DND-41 (cell line): ENCODE data around the gene LRRC59.

Experiments
- EZH2 ChIP-seq: IDR thresholded peaks from 3 replicates; pipeline ENCODE4 v1.6.1; 2012; ENCODE audit warnings: borderline replicate concordance, low read depth, mild to moderate bottlenecking, moderate library complexity, low read length, inconsistent platforms; ENCODE audit not compliant: severe bottlenecking
- TF ChIP-seq, protein P1 (sequence below): IDR thresholded peaks from 2 replicates; pipeline ENCODE4 v1.5.1; 2012; ENCODE audit warnings: borderline replicate concordance, low read length, moderate library complexity, mild to moderate bottlenecking; ENCODE audit not compliant: poor library complexity, severe bottlenecking; ENCODE audit errors: extremely low read depth

DNA sequence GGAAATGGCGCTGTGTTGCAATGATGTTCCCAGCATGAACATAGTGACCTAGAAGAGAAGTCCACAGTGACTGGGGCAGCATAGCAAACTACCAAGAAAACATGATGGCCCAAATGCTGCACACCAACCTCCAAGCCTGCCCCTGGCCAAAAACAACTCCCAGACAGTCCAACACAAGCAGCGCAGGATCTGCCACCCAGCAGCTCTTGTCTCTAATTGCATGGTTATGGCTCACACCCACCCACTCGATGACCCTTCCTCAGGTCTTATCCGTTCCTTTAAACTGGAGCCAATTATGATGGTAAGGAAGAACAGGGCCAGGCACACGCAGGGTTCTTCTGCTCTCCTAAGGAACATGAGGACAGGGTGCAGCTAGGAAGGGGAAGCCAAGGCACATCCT, 27.3 kb downstream of the LRRC59 start:
- TF ChIP-seq, protein P1, sequence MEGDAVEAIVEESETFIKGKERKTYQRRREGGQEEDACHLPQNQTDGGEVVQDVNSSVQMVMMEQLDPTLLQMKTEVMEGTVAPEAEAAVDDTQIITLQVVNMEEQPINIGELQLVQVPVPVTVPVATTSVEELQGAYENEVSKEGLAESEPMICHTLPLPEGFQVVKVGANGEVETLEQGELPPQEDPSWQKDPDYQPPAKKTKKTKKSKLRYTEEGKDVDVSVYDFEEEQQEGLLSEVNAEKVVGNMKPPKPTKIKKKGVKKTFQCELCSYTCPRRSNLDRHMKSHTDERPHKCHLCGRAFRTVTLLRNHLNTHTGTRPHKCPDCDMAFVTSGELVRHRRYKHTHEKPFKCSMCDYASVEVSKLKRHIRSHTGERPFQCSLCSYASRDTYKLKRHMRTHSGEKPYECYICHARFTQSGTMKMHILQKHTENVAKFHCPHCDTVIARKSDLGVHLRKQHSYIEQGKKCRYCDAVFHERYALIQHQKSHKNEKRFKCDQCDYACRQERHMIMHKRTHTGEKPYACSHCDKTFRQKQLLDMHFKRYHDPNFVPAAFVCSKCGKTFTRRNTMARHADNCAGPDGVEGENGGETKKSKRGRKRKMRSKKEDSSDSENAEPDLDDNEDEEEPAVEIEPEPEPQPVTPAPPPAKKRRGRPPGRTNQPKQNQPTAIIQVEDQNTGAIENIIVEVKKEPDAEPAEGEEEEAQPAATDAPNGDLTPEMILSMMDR = no peak
- TF ChIP-seq EZH2 = no peak
